Transverse colon (tissue), 4 donors: ENCODE measurements around the gene NDRG2. TPM values are rescaled to one million over a fixed set of nuclear protein-coding genes. Genes with fewer than 3 reads are reported as not detected.
A peak's percentile ranks its signal among the peaks of the same experiment; 100 is the strongest.

ENCODE experiments used
- DNase-seq: peaks from one replicate; pipeline ENCODE4 v3.0.0-alpha.2; 2019
- H3K27ac ChIP-seq, 4 donors: fragments of 200-600 bp; sonication (generic); 2 replicates each; pipeline ENCODE4 v1.5.1; 2016 to 2018; ENCODE audit warnings: inconsistent platforms in 4 of 4
- H3K27me3 ChIP-seq: fragments of 200-600 bp; sonication (generic); 2 replicates; pipeline ENCODE4 v1.5.1; 2017; ENCODE audit warnings: inconsistent platforms
- H3K36me3 ChIP-seq, 4 donors: fragments of 200-600 bp; sonication (generic); 2 replicates each; pipeline ENCODE4 v1.5.1; 2017 to 2019; ENCODE audit warnings: inconsistent platforms in 4 of 4
- H3K4me1 ChIP-seq, 4 donors: fragments of 200-600 bp; sonication (generic); 2 replicates each; pipeline ENCODE4 v1.5.1; 2017 to 2020; ENCODE audit warnings: inconsistent platforms in 4 of 4
- H3K4me3 ChIP-seq, 4 donors: fragments of 200-600 bp; sonication (generic); 1 replicate in 1 of 4; 2 replicates in 3 of 4; pipeline versions ENCODE4 v1.5.1 to v1.6.1; 2017 to 2019; ENCODE audit warnings: inconsistent platforms in 4 of 4
- H3K9me3 ChIP-seq, 2 donors: fragments of 200-600 bp; sonication (generic); 2 replicates each; pipeline ENCODE4 v1.5.1; 2017 to 2019; ENCODE audit warnings: inconsistent platforms in 2 of 2
- EP300 ChIP-seq: sonication (generic); formaldehyde crosslinking; IDR thresholded peaks from one replicate; pipeline ENCODE4 v1.6.1; 2017; ENCODE audit warnings: antibody characterized with exemption, low read depth
- POLR2A ChIP-seq: fragments of 450-650 bp; IDR thresholded peaks from one replicate; pipeline ENCODE4 v1.6.1; 2016; ENCODE audit warnings: antibody characterized with exemption, mild to moderate bottlenecking, moderate library complexity
- POLR2AphosphoS5 ChIP-seq, 3 donors: sonication (generic); formaldehyde crosslinking; IDR thresholded peaks; one replicate each; pipeline ENCODE4 v1.6.1; 2016; ENCODE audit warnings: antibody characterized with exemption in 3 of 3
- WGBS, 2 donors: methylation state at CpG; one replicate each; pipeline ENCODE4 v1.1.5; 2018; ENCODE audit warnings: low coverage in 1 of 2; 5-methylcytosine and 5-hydroxymethylcytosine counted together
- in situ Hi-C, 4 donors: fragments of 200-750 bp; cut with MboI; loops; one replicate each; pipeline versions ENCODE4 v1.15.0 to v1.15.1; 2017; ENCODE audit warnings: low sequenced_read_pairs in 3 of 4, low pct_ligation_motif_present in 1 of 4, low pct_unique_long_range_greater_than_20kb in 1 of 4
- intact Hi-C: fragments of 100-400 bp; cut with DNase I; formaldehyde crosslinking; loops from one replicate; pipeline ENCODE4 v1.15.1; 2023; ENCODE audit warnings: low total_unique reads
- total RNA-seq, 4 donors: library from RNA; depleted of rRNA; stranded (reverse); fragments of >200 nt; gene quantifications; one replicate each; pipeline ENCODE4 v1.1.0, GENCODE V29; 2016
- TF ChIP-seq, protein P1 (sequence below), 5 experiments: fragments of 200-600 bp in 3 of 5; fragments of 450-650 bp in 2 of 5; sonication (generic) in 3 of 5; IDR thresholded peaks; 1 replicate in 2 of 5; 2 replicates in 3 of 5; pipeline ENCODE4 v1.5.1; 2016 to 2017; ENCODE audit warnings: antibody characterized with exemption in 5 of 5, inconsistent platforms in 3 of 5, mild to moderate bottlenecking in 2 of 5, moderate library complexity in 1 of 5

Gene NDRG2
- total RNA-seq, 4 donors from 2014 or later, result 144 to 275 (median 192) TPM

DNA sequence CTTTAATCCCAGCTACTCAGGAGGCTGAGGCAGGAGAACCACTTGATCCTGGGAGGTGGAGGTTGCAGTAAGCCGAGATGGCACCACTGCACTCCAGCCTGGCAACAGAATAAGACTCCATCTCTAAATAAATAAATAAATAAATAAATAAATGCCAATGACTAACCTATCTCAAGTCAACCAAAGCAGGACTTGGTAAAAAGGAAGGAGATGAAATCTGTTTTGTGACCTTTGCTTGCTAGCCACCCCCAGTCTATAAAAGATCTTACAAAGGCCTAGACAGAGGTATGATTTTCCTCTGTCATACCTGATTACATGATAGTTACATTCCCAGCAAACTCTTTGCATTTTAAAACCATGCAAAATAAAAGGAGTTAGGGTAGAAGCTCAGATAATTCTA, 48.6 kb downstream of the NDRG2 start:
- Histone ChIP-seq H3K27ac (no peak overlapping the region), H3K4me3 (no peak overlapping the region), H3K27me3 (no peaks in the 10 kb centered on the region), H3K9me3 (no peaks in the 10 kb centered on the region), H3K4me1 (peaks cover 0 to 6% (median 0%) of the 10 kb centered on the region in 4 donors), H3K36me3 (no peaks in the 10 kb centered on the region)
- TF ChIP-seq EP300 (no peak), POLR2A (no peak), POLR2AphosphoS5 (IDR thresholded peaks at IDR 0.05) (no peak)
- TF ChIP-seq, protein P1, sequence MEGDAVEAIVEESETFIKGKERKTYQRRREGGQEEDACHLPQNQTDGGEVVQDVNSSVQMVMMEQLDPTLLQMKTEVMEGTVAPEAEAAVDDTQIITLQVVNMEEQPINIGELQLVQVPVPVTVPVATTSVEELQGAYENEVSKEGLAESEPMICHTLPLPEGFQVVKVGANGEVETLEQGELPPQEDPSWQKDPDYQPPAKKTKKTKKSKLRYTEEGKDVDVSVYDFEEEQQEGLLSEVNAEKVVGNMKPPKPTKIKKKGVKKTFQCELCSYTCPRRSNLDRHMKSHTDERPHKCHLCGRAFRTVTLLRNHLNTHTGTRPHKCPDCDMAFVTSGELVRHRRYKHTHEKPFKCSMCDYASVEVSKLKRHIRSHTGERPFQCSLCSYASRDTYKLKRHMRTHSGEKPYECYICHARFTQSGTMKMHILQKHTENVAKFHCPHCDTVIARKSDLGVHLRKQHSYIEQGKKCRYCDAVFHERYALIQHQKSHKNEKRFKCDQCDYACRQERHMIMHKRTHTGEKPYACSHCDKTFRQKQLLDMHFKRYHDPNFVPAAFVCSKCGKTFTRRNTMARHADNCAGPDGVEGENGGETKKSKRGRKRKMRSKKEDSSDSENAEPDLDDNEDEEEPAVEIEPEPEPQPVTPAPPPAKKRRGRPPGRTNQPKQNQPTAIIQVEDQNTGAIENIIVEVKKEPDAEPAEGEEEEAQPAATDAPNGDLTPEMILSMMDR (IDR thresholded peaks at IDR 0.05), result no peak
- no peak for DNase-seq
- in situ Hi-C loops (loop anchor here in 2 of 4 donors (10.0 to 25.0 kb wide), 2 partner anchors 281 to 289 kb away; partner anchors contain the start of genes ANG (in 1 of the 2) and RNASE4 (in 1 of the 2)), intact Hi-C loops (no loop called here)
- 95% methylated on average over 1 of the region's 1 CpG; no CpG with 5 or more reads in 1 of the 2 donors for WGBS, 2 donors

DNA sequence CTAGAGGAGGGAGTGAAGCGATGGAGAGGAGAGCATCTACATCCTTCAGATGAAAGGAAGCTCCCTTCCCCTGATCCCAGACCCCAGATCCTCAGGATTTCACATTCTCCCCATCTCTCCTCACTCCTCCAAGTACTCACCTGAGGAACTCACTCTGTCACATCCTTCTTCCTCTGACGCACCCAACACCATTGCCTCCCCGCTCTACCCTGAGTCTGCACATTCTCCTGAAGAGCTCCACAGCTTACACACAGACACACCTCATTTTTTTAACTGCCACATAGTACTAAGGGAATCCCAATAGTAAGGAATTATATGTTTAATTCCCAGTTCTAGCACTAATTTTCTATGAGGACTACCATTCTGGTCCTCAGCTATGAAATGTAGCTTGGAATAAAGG, 51.4 kb downstream of the NDRG2 start:
- H3K4me1 ChIP-seq, result peaks cover 0 to 9% (median 0%) of the 10 kb centered on the region in 4 donors
- no peak overlapping the region for H3K27ac ChIP-seq
- 86 to 92% methylated on average over 3 of the region's 3 CpGs for WGBS, 2 donors
- no peaks in the 10 kb centered on the region for H3K9me3 ChIP-seq
- TF ChIP-seq, protein P1 (IDR thresholded peaks at IDR 0.05), result no peak
- TF ChIP-seq POLR2AphosphoS5 (IDR thresholded peaks at IDR 0.05), result no peak
- TF ChIP-seq EP300, result no peak
- TF ChIP-seq POLR2A, result no peak
- H3K36me3 ChIP-seq, result no peaks in the 10 kb centered on the region
- DNase-seq, result no peak
- no peak overlapping the region for H3K4me3 ChIP-seq
- intact Hi-C loops (no loop called here), in situ Hi-C loops (loop anchor here in 1 of 4 donors (10.0 kb wide), 1 partner anchor 279 kb away; no protein-coding TSS in a partner anchor)
- H3K27me3 ChIP-seq, result no peaks in the 10 kb centered on the region

DNA sequence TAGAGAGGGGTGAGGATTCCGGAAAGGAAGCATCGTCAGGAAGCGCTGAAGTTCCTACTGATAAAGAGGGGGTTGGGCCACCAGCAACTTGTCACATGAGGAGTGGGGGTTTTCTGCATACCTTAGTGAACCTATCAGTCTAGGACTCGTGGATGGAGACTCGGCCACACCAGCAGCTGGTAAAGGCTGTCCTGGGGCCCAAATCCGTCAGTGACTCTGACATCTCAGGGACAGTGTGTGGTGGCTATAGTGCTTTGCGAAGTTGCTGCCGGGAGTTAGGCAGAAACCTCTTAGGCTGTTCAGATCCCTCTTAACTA, 53.2 kb downstream of the NDRG2 start:
- in situ Hi-C loops, result loop anchor here in 1 of 4 donors (10.0 kb wide), 1 partner anchor 277 kb away; no protein-coding TSS in a partner anchor
- no peak for TF ChIP-seq POLR2A
- TF ChIP-seq, protein P1 (IDR thresholded peaks at IDR 0.05), result no peak
- no peak for TF ChIP-seq POLR2AphosphoS5 (IDR thresholded peaks at IDR 0.05)
- no peak for TF ChIP-seq EP300

DNA sequence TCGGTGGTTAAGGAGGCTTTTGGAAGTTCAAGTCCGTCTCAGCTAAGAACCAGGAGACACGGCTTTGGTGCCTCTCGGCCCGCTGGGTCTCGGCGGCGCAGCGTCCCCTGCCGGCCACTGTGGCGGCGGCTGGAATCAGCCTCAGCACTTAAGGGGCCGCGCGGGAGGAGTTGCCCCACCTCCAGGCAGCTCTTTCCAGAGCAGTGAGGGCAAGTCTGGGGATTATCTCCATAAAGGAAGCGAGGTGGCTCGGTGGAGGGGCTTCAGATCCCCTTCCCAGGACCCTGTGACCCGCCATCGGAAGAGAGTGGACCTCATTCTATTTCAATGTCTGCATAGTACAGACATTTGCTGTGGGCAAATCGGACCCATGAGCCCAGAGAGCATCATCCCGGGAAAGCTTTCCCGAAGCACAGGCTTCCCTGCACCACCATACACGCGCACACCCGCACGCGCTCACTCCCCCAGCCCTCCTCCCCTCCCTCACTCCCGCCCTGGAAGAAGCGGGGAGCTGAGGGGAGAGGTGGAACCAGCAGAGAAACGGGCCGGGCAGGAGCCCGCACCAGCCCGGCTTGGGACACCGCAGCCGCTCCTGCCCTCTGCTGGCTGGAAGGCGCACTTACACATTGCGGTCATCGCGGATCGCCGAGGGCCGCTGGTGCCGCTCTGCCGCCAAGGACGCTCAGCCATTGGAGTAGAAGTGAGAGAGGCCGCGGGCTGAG, 53.7 kb downstream of the NDRG2 start:
- intact Hi-C loops (no loop called here), in situ Hi-C loops (loop anchor here in 1 of 4 donors (10.0 kb wide), 1 partner anchor 276 kb away; no protein-coding TSS in a partner anchor)
- H3K9me3 ChIP-seq, result no peaks in the 10 kb centered on the region
- H3K4me1 ChIP-seq, result peaks cover 0 to 5% (median 0%) of the 10 kb centered on the region in 4 donors
- no peaks in the 10 kb centered on the region for H3K27me3 ChIP-seq
- TF ChIP-seq POLR2AphosphoS5 (IDR thresholded peaks at IDR 0.05) (no peak), EP300 (no peak), POLR2A (no peak)
- TF ChIP-seq, protein P1 (IDR thresholded peaks at IDR 0.05), result peak; percentile 73 to 89 (median 79)
- H3K36me3 ChIP-seq, result no peaks in the 10 kb centered on the region
- H3K27ac ChIP-seq, result peak overlapping the region; percentile 62 to 86 (median 72)
- peak; percentile 82 for DNase-seq
- H3K4me3 ChIP-seq, result peak overlapping the region; percentile 33 to 55 (median 38)
- 20 to 36% methylated on average over 1 to 36 of the region's 47 CpGs for WGBS, 2 donors

More for the DNA sequence above, 53.2 kb downstream of the NDRG2 start:
- H3K36me3 ChIP-seq, result no peaks in the 10 kb centered on the region
- no peak for DNase-seq
- H3K27ac ChIP-seq, result peak overlapping the region; percentile 62 to 86 (median 72)
- 23% methylated on average over 8 of the region's 8 CpGs; no CpG with 5 or more reads in 1 of the 2 donors for WGBS, 2 donors
- no peaks in the 10 kb centered on the region for H3K27me3 ChIP-seq
- intact Hi-C loops, result no loop called here
- peak overlapping the region in 2 of 4 donors; percentile 33 to 55 for H3K4me3 ChIP-seq
- H3K9me3 ChIP-seq, result no peaks in the 10 kb centered on the region
- peaks cover 0 to 9% (median 0%) of the 10 kb centered on the region in 4 donors for H3K4me1 ChIP-seq
